Mesenteric fat pad (tissue), 1 donor: Measurements from ENCODE around the gene TTLL8. TPM values are rescaled to one million over a fixed set of nuclear protein-coding genes. Genes with fewer than 3 reads are reported as not detected.

Experiments used
- DNase-seq: peaks from one replicate; pipeline ENCODE4 v3.0.0-alpha.2; 2020; ENCODE audit warnings: low spot score
- total RNA-seq: library from RNA; stranded (reverse); fragmentation: NEBNext Ultra II Directional; extraction: Animal tissue kit (Norgen Biotek cat#: 25700); gene quantifications from one replicate; pipeline ENCODE4 v1.2.1, GENCODE V29; 2021
- donor health status: DM: yes; HTN: yes; CAD: no.

TTLL8 gene
- total RNA-seq, 1 donor from 2014 or later = not detected

DNA sequence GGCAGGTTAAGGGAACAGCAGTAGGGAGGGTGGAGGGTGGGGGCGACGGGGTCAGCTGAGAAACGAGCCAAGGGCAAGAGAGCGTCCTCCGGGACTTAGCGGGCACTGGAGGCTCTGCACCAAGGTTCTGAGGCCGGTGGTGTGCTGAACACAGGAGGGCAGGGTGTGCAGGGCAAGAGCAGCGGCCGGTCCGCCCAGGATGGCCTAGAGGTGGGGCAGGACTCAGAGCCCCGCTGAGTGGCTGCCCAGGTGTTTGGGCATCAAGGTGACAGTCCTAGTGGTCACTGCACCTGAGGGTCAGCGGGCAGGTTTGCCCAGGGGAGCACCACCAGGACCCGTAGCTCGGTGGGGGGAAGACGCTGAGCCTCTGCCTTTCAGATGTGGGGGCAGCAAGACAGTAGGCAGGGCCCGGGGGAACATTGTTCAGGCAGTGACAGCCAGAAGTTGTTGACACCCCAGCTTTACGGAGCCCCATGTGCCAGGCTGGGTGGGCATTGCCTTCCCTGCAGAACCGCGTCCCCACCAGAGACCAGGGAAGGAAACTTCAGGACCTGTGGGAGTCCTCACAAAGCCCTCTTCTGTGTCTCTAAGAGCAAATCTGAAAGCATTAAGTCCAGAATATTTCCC lies 4.5 kb upstream of the TTLL8 start:
- no peak for DNase-seq

DNA sequence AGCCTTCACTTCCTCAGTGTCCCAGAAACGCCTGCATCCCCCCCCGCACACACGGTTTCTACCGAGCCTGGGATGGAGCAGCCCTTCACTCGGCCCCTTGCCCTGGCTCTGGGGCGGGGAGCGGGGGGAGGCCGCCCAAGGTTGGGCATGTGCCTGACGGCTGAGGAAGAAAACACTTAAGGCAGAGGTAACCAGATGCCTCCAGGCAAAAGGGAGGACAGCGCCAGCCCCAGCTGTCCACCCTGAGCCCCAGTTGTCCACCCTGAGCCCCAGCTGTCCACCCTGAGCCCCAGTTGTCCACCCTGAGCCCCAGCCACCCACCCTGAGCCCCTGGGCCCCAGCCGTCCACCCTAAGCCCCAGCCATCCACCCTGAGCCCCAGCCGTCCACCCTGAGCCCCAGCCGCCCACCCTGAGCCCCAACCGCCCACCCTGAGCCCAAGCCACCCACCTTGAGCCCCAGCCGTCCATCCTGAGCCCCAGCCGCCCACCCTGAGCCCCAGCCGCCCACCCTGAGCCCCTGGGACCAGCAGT lies 3.8 kb upstream of the TTLL8 start:
- no peak for DNase-seq

DNA sequence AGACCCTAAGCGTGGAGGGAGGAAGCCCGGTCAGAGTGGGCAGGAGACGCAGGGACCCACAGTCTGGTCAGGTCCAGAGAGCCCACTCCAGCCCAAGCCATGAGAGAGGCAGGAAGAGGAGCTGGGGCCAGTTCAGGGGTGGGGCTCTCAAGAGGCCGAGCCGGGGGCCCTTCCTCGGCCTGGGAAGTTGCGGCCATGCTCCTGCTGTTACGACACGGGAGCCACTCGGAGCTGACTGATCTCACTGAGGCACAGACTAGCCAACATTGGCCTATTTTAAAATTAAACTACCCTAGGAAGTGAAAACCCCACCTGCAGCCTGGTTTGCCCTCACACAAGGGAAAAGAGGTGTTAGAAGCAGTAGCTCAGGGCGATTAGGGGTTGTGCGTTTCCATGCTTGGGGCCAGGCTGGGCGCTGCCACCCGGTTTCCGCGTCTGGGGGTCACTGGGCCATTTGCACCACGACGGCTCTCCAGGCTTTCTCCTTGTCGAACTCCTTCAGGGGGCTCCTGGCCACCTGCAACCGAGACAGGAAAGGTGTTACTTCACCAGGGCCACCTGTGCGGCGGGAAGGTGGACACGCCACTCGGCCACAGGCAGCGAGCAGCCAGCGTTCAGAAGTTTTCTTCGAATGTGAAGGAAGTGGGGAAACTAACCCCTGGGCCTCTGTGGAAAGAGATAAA lies 3.2 kb upstream of the TTLL8 start:
- DNase-seq = no peak

DNA sequence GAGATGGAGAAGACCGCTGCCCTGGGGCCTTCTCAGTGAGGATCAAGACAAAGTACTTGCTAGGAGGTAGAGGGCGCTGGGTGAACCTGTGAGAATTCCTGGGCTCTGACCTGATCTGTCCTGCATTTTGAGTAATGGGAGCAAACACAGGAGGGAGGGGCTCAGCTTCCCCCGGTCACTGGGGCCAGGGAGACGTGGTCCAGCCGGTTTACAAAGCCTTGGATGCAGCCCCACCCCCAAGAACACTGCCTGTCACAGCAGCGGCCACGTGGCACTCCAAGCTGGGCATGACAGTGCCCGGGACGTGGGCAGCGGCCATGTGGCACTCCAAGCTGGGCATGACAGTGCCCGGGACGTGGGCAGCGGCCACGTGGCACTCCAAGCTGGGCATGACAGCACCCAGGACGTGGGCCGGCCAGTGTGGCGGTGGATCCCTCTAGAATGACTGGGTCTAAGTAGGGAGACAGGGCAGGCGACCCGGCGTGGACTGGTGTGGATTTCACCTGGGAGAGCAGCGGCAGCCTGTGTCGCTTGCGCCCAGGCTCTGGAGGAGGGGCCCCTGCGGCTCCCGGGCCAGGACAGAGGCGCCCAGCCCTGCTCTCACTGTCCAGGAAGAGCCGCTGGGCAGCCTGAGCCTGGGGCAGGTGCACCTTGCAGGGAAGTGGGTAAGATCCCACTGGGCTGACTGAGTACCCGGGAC lies 2.5 kb upstream of the TTLL8 start:
- no peak for DNase-seq

DNA sequence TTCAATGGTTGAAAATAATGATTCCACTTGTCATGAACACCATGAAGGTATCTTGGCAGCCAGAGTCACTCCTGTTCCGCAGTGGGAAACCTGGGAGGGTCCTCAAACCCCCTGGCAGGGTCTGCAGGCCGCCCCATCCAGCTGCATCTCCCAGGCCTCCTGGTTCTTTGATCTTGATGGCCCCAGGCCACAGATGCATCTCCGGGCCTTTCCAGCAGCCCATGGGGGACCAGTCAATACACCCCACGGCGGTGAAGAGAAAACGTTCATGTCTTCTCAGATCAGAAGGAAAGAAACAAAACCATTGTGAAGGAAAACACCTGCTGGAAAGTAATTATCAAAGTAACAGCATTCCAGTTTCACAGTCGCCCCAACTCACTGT lies 1.8 kb upstream of the TTLL8 start:
- no peak for DNase-seq

DNA sequence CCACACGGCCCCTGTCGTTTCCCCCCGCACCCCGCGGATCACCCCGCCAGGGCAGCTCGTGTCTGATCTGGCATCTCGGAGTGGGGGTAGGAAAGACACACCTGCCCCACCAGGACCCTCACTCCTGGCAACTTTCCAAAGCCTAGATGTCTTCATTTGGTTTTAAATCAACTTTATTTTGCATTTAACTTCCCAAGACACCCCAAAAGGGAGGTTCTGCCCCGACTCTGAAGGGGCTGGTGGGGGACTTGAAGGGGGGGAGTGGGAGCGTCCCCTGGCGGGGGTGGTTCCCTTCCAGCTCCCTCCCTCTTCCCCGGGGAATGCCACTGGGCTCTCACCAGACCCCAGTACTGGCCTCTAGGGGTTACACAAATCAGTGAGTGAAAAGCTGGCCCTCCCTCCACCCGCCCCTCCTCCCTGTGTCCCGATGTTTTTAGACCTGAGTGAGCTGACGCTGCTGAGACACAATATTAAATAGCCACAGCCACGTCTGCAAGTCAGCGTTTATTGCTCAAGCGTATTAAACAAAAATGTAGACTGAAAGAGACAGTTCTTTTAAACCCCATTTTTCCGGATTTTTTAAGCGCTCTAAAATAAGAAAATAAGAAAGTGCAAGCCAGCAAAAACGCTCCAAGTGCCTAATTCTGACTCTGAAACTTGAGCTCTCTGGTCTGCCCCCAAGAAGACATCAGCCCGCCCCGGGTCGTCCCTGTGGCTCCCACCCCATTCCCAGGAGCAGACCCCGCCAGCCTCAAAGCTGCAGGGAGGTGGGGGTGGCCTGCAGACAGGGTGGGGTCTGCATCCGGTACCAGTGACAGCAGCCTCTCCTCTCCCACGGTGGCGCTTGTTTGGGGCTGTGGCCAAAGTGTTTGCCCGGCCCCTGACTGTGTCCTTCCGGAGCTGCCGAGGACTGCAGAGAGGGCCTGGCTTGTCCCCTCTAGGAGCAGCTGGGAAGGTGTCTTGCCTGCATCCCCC lies 1.1 kb upstream of the TTLL8 start:
- DNase-seq = no peak

DNA sequence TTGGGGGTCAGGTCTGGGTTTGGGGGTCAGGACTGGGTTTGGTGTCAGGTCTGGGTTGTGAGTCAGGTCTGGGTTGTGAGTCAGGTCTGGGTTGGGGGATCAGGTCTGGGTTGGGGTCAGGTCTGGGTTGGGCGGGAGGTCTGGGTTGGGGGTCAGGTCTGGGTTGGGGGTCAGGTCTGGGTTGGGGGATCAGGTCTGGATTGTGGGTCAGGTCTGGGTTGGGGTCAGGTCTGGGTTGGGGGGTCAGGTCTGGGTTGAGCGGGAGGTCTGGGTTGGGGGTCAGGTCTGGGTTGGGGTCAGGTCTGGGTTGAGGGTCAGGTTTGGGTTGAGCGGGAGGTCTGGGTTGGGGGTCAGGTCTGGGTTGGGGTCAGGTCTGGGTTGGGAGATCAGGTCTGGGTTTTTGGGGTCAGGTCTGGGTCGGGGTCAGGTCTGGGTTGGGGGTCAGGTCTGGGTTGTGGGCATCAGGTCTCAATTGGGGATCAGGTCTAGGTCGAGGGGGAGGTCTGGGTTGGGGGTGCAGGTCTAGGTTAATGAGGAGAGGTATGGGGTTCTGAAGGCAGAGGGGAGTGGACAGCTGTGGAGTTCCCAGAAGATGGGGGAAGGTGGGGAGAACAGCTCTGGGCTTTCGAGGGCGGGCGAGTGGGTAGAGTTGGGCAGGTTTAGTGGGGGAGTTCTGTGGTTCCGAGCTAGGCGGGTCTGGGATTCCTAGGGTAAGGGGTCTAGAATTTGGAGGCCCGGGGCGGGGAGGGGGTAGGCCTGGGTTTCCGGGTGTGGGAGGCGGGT lies 629 bp downstream of the TTLL8 start:
- no peak for DNase-seq

- DNase-seq = no peak
Observed at GRCh38 chr22:50056214-50056972, 1.7 kb downstream of the TTLL8 start.

DNA sequence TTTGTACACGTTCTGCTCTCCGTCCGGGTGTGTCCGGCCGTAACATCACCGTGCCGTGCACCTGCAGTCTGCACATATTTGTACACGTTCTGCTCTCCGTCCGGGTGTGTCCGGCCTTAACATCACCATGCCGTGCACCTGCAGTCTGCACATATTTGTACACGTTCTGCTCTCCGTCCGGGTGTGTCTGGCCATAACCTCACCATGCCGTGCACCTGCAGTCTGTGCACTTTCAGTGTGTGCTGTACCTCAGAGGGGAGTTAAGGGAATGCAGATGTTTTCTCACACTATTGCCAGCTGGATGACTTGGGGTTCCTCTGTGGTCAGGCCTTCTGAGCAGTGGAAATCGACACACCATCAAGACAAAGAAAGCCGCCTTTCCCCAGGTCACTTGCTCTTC lies 4.2 kb downstream of the TTLL8 start:
- DNase-seq = no peak

DNA sequence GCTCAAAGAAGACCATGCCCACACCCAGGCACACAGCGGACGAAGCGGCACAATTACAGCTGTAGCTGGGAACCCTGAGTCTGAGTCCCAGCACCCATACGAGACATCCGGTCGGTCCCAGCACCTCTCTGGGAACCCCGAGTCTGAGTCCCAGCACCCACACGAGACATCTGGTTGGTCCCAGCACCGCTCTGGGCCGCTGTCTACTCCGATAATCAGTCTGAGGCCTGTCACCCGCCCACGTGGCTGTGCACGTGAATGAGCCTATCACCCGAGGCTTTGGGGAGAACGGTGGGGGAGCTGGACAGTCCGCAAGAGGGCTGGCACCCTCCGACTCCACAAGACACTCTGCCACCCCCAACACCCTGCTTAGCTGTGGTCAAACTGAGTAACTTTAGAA lies 6.2 kb downstream of the TTLL8 start:
- no peak for DNase-seq

DNA sequence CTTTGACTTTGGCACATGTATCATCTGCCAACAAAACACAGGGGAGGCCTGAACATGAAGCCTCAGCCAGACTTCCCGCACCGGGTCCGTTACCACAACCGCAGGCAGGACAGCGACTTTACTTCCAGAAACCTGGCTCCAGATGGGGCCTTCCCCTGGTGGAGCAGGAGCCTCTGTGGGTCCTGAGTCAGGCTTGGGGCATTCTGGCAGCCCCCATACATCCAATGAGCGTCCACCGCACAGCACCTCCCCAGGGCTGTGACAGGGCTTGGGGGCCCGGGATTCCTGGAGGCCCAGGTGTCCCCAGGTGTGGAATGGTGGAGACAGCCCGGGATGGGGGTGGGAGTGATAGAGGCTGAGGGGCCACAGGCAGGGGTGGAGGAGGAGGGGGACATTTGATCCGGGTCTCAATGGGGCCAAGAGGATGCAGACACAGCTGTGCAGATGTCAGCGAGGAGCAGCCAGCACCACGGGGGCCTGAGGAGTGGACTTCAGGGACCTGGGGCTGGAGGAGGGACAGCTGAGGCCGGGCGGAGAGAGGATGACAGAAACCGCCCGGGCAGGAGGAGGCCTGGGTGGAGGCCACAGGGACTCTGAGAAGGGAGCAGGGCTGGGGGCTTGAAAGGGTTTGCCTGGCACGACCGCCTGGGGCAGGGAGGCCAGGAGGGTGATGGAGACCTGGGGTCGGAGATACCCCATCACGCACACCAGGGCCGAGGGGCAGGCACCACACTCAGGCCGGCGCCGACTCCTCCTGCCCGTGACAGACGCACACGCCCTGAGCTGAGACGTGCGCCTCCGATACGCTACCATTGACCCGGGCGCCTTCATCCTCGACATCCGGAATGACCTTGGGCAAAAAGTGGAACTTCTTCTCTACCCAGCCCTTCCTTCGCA lies 8.6 kb downstream of the TTLL8 start:
- DNase-seq = no peak

GRCh38 chr22:50048836-50049235 lies 9.3 kb downstream of the TTLL8 start:
- no peak for DNase-seq

DNA sequence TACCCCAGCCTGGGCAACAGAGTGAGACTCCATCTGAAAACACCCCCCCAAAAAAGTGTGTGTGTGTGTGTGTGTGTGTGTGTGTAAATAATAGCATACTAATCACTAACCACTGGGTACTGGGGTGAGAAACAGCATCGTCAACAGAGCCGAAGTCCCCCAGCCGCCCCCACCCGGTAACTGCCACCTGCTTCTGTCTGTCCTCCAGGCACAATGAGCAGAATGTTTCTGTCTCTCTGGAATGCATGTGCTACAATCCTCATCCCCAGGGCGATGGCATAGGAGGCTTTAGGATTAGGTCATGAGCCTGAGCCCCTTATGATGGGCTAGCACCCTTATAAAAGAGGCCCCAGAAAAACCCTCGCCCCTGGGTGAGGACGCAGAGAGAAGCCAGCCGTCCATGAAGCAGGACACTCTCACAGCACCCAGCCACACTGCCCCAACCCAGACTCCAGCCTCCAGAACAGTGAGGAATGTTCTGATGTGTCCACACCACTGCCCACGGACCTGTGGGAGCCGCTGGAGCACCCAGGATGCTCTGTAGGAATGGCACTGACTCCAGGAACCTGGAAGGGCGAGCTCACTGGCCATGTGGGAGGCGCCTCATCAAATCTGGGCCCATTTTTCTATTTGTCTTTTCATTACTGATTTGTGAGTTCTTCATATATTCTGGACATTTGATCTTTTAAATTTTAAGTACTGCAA lies 9.9 kb downstream of the TTLL8 start:
- DNase-seq = no peak

- DNase-seq = no peak
Observed at GRCh38 chr22:50047346-50047745, 10.8 kb downstream of the TTLL8 start.

DNA sequence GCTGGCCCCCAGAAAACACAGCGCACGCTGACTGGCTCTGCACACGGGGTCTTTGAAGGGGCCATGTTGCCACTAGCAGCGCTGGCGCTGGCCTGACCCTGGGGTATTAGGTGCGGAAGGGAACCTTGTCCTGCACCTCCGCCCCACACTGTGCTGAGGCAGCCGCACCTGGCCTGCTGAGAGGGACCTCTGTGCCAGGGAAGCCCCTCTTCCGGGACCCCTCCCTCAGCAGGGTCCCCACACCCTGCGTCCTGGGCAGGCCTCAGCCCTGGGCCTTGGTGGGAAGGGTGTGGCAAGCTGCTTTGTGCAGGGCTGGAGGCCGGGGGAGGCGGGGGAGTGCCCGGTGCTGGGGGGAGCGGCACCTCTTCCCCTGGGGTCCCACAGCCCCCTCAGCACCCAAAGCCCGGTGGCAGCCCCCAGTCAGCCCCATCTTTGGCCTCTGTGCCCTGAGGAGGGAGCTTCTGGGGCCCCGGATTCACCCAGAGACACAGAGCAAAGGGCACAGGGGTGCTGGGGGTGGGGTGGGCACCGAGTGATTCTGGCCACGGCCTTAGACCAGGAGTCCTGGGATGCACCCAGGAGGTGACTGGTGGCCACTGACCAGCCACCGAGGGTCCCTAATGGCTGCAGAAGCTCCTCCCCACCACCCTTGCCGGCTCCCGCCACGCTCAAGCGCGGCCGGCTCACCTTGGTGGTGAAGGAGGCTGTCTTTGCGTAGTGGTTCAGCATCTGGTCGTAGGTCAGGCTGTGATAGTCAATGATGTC lies 11.4 kb downstream of the TTLL8 start:
- DNase-seq = no peak

- DNase-seq = no peak
Observed at GRCh38 chr22:50046019-50046415, 12.1 kb downstream of the TTLL8 start.
